SW480 (cell line): ENCODE results near the gene ERCC6L.
"Not testable (repeated sequence)": the region's sequence is repeated elsewhere in the genome, so short reads cannot be mapped to it uniquely, and the experiment has no call there.

Source experiments
- DNase-seq: peaks from one replicate; pipeline ENCODE4 v3.0.0-alpha.2; 2016; ENCODE audit warnings: low spot score

The ERCC6L gene

GRCh38 chrX:72245461-72246089 is 6.7 kb upstream of the ERCC6L start:
- peak; percentile 50 for DNase-seq

GRCh38 chrX:72243472-72243871 is 4.6 kb upstream of the ERCC6L start:
- DNase-seq: no peak

DNA sequence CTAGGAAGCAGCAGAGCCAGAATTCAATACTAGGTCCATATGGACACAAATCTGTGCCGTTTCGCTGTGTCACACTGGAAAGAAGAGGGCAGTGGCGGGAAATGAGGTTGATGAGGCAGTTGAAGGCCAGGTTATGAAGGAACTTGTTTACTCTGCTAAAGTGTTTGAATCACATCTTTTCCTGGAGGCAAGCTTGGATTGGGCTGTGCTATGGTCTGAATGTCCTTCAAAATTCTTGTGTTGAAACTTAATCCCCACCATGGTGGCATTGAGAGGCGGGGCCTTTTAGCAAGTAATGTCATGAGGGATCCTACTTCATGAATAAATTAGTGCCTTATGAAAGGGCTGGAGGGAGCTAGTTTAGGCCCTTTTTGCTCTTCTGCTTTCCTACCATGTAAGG is 2.1 kb upstream of the ERCC6L start:
- no peak for DNase-seq

- no peak for DNase-seq
Observed at GRCh38 chrX:72238183-72238582, 644 bp downstream of the ERCC6L start.

DNA sequence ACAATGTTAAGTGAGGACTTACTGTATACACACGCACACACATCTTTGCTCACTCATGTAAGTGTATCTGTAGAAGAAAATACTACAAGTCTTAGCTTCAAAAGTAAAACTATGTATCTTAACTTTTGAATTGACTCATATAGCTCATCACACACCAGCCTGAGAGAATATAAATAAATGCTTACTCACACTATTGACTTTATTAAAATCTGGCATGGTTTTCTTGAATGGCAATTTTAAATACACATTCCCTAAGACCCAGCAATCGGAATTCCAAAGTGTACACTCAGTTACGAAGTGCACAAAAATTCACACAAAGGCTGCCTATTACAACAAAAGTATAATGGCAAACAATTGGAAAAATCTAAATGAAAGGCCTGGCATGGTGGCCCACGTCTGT is 2.0 kb downstream of the ERCC6L start:
- no peak for DNase-seq

- no peak for DNase-seq
Observed at GRCh38 chrX:72230290-72230689, 8.5 kb downstream of the ERCC6L start.

- not testable (repeated sequence) for DNase-seq
Observed at GRCh38 chrX:72220375-72220774, 18.5 kb downstream of the ERCC6L start.

GRCh38 chrX:72216973-72217372 is 21.9 kb downstream of the ERCC6L start:
- DNase-seq: no peak

- no peak for DNase-seq
Observed at GRCh38 chrX:72208126-72208800, 30.6 kb downstream of the ERCC6L start.

GRCh38 chrX:72207366-72207765 is 31.5 kb downstream of the ERCC6L start:
- no peak for DNase-seq

DNA sequence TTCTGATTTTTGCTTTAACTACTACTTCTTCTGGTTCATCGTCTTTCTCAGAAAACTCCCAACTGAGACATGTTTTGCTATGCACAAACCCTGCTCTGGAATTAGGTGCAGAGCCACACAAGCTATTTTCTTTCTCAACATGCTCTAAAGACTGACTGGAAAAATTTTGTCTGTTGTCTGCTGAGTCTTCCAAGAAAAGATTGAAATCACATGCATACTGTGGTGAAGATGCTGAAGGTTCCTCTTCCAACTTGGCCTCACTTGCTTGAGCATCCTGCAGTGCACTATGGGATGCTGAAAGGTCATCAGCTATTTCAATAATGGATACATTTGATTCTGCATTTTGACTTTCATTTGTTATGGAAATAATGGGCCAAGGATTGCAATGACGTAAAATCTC is 33.1 kb downstream of the ERCC6L start:
- no peak for DNase-seq

GRCh38 chrX:72203421-72203820 is 35.4 kb downstream of the ERCC6L start:
- no peak for DNase-seq

GRCh38 chrX:72202792-72203401 is 35.9 kb downstream of the ERCC6L start:
- no peak for DNase-seq

DNA sequence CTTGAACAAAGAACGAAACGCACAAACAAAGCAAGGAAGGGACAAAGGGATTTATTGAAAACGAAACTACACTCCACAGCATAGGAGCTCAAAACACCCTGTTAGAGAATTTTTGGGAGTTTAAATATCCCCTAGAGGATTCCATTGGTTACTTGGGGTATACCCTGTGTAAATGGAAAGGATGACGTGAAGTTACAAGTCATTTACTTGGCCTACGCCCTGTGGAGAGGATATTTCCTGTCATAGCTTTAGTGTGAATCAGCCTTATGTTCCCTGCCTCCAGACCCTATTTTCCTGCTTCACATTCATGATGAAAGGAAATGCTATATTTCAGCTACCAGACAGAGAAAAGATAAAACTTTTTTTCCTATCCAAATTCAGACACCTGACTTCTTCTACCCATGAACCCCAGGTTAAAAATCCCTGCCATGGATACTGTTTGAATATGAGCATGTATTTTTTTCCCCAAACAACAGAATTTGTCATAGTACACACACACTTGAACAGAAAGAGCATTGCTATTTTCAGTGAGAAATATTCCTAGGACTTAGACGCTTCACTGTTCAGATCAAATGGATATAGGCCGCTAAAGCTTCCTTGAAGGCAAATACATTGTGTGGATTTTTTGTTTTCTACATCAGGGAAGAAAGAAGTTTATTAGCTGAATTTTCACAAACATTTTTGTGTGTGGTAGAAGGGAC is 36.8 kb downstream of the ERCC6L start:
- peak; percentile 30 for DNase-seq

DNA sequence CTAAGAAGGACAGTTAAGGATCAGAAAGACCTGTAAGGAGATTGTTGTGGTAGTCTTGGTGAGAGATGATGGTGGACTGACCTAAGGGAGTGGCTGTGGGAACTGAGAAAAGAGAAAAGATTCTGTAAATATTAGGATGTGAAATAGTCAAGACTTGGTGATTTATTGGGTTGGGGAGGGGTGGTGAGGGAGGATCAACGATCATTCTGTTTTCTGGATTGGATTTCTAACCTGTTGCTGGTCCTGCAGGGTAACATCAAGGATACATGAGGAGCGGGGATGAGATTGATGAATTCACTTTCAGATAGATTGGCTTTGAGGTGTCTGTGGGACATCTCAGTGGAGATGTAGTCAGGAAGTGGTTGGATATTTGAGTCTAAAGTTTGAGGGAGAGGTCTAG is 55.9 kb downstream of the ERCC6L start:
- DNase-seq: no peak

- peak; percentile 98 for DNase-seq
Observed at GRCh38 chrX:72181178-72182125, 57.4 kb downstream of the ERCC6L start, which contains the start of gene PIN4. Gene PIN4, plus strand, starts transcription at chrX:72181757. Its CDS starts 29 bp downstream, at chrX:72181786.

DNA sequence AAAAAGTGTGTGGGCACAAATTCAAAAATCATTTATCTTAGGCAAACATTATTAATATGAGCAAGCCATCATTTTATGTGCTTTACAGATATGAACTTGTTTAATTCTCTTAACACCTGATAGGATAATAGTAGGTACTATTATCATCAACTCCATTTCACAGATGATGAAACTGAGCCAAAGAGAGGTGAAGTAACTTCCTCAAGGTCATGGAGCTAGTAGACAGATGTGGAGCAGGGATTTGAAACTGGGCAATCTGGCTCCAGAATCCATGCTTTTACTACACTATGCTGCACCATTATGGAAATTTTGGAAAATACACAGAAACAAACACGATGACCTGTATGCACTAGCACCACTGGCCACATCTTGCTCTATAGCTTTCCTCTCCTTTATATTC is 58.3 kb downstream of the ERCC6L start:
- no peak for DNase-seq

DNA sequence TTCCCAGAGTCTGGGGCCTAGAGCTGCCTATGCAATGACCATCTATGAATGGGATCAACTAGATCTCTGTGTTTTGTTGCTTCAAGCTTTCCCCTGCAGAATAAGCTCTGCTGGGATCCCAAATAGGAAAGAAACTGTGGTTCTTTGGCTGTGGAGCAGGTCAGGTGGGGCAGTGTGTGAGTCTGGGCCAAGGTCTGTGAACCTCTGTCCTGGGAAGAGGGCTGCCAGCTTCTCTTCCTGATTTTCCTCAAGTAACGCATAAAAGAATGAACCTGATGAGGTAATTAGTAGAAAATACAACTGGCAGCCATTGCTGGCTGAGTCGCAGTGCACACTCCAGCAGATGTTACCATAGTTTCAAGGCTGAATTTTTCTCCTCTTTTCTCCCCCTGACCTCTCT is 61.8 kb downstream of the ERCC6L start:
- DNase-seq: no peak

GRCh38 chrX:72176289-72176688 is 62.5 kb downstream of the ERCC6L start:
- not testable (repeated sequence) for DNase-seq

GRCh38 chrX:72169008-72169728 is 69.7 kb downstream of the ERCC6L start:
- no peak for DNase-seq

GRCh38 chrX:72165551-72165950 is 73.3 kb downstream of the ERCC6L start:
- no peak for DNase-seq
